Suppressor macrophage (primary cell): ENCODE results near the gene CERK.

Experiments used
- DNase-seq, 4 experiments: peaks; one replicate each; pipeline ENCODE4 v3.0.0-alpha.2; 2020 to 2022

Gene CERK

GRCh38 chr22:46697811-46698515 lies 40.1 kb downstream of the CERK start:
- no peak for DNase-seq

- no peak for DNase-seq
Measured at GRCh38 chr22:46696614-46697013, 41.4 kb downstream of the CERK start.

GRCh38 chr22:46696229-46696518 lies 41.9 kb downstream of the CERK start:
- DNase-seq = no peak

DNA sequence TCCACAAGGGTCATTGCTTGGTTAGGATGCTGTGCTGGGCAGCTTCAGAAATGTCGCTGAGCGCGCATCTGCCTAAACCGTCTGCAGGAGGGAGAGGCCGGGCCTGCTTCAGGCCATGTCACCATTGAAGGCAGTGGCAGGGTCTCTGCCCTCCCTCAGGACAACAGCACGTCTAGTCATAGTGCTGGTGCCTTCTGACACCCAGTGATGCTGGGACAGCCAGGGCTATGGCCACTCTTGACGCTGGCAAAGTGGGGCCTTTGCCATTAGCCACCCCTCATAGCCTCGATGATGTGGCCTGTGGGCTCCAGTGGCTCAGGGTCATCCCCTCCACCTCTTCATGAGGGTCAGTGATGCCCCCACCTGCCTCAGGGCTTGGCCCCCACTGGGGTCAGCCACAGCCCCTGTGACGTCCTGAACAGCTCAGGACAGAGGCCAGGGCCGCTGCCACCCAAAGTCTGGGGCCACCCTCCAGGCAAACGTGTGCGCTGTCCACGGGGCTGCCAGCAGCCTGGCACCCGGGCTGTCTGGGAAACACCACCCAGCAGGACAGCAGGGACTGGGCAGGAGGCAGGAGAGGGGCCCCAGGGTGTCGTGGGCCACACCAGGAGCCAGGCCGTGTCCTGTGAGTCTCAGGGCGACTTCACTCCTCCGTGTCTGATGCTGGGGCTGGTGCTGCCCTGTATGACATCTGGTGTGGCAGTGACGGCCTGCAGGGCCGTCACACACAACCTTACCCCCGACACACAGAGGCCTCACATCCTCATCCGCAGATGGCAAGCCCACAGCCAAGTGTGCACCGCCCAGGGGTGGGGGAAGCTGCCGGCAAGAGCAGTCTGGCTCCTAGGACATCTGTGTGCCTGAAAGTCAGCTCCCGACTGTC lies 42.5 kb downstream of the CERK start:
- DNase-seq = no peak

DNA sequence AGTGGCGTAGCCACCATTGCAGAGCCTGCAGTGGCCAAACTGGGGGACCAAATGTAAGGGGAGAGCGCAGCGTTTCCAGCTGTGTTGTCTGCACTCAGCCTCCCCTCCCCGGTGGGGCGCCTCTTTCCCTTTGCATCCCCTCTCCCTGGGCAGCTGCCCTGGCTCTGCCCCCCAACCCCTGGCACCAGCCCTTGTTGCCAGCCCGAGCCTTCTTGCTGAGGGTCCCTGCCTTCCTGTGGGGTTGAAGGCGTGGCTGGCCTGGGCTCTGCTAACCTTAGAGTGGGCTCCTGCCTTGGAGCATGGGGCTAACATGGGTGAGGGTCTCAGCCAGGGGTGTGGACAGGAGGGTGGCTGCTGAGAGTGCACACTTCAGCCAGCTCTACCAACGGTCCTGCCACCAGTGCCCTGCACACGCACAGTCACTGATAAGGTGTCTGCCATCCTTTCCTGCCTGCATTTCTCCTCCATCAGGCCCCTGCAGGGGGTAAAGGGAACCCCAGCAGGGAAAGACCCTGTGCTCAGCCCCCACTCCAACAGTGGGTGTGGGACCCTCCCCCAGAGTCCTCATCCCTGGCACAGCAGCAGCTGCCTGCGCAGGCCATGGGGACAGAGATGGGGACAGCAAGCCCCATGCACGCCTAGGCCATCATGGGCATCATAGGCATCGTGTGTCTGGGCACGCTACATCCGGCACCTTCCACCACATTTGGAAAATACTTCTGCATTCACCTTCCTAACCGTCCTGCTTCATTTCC lies 43.5 kb downstream of the CERK start:
- DNase-seq = no peak

DNA sequence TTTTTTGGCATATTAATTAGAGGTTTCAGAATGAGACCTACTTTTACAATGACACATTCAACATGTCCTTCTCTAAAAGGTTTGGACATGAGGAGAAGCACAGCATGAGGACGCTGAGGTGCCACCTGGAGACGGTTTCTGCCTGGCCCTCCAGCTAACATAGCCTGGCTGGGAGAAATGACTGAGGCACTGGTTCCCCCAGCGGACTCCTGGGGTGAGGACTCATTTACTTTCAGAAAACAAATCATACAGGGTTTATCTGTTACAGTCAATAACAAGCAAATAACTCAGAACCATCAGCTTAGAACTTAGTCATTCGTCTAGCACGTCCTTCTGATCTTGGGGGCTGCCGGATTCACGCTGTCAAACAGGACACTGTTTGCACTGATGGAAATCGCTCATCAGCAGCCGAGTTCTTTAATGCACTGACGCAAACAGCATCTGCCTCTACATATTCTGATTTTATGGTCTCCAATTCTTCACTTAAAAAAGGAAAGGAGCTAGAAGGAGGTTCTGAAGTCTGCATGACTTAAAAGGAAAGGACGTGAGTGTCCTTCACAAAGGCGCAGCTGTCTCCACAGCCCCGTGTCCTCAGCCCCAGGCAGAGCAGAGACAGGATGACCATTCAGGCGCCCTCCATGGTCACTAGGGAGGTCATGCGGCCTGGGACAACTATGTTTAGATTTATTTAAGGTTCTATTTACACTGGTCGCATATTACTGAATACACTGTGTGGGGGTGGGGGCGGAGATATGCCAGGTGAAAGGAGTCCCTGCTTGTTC lies 44.2 kb downstream of the CERK start:
- no peak for DNase-seq

DNA sequence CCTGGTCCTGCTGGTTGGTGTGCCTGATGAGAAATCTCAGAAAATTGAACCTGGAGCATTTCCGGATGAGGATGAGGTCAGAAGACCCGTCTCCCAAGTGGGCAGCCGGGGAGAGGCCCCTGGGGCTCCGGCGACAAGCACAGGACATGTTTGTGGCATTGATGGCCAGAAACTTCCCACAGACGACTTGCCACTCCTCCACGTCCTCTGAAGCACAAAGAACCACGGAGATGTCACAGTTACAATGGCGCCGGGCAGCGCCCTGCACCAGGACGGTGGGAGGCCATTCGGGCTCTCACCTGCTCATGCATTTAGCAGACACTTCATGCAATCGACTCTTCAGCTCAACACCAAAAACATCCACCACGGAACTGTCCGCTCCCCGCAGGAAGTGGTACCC lies 46.5 kb downstream of the CERK start:
- no peak for DNase-seq

DNA sequence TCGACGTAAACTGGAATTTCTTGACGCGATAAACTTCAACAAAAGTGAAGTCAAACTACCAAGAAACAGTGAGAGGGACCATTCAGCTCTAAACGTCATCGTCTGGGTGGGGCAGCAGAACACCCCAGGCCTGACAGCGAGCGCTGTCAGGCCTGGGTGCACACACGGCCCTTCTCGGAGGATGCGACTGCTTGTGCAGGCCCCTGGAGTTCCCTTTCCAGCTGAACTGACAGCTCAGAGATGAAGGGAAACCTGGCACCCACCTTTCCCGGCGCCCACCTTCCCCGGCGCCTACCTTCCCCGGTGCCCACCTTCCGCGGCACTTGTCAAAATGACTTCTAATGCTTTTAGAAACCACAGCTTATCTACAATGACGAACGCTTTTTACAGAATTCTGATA lies 47.9 kb downstream of the CERK start:
- DNase-seq = no peak

- DNase-seq = no peak
Measured at GRCh38 chr22:46688949-46689348, 49.1 kb downstream of the CERK start.

DNA sequence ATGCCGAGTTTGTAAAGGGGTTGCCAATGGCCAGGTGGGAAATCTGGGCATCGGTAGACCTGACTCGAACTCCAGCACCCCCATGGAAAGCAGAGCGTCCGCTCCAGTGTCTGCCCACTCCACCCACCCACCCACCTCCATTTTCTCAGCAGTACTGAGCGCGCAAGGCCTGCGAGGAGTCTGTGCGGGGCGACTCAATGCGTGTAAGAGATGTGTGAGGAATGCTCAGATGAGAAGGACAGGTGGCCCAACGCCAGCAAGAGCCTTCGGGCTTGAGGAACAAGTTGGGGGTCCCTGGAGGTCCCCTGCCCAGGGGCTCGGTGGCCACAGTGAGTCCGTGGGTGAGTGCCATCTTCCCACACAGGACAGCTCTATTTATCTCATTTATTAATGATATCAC lies 50.6 kb downstream of the CERK start:
- DNase-seq = no peak

GRCh38 chr22:46687048-46687444 lies 51.0 kb downstream of the CERK start:
- DNase-seq = no peak

DNA sequence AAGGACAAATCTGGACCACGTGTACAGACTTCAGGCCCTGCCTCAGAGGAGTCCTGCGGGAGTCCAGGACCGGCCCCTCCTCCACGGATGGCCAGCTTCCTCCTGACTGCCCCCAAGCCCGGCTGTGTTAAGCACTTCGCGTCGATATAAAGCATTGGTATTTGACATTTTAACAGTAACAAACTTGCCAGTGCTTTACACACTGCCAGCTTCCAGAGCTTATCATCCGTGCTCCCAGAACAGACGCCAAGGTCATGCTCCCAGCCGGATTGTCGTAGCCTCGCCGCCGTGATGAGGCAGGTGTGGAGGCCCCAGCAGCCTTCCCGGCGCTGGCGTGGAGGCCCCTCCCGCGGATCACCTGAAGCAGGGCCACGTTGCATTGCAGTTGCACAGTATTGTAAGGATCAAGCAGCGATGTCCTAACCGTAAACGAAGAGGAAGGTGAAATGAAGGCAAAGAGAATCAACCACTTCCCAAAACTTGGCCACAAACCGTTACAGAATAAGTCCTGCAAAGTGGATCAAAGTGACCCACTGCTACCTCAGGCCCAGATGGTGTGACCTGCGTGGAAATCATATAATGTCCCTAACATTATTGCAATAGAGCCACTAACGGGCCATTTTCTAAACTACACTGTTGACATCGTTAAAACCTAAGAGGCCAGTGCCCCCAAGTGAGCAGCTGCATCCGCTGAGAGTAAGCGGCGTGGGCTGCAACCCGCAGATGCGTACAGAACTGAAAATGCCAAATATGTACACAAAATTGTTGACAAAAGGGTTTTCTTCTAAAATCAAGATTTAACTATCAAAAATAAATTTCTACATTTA lies 51.6 kb downstream of the CERK start:
- DNase-seq = peak in 3 of 4 experiments; percentile 29 to 50 (median 44)

DNA sequence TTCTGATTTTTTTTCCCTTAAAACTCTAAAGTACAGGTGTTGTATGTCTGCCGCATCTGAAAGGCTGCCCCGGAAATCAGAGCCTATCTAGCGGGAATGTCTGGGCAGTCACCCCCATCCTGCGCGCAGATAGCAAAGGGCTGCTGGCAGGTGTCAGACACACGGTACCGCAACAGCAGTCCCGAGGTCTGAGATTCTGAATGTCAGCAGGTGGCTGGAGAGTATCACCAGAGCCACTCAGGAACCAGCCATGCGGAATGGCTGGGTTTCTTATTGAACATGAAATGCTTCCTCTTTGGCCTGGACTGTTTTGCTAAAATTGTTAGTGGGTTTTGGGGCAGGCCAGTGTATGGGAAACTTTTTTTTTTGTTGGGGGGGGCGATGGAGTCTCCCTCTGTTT lies 53.3 kb downstream of the CERK start:
- DNase-seq = peak in 2 of 4 experiments; percentile 28 to 34

DNA sequence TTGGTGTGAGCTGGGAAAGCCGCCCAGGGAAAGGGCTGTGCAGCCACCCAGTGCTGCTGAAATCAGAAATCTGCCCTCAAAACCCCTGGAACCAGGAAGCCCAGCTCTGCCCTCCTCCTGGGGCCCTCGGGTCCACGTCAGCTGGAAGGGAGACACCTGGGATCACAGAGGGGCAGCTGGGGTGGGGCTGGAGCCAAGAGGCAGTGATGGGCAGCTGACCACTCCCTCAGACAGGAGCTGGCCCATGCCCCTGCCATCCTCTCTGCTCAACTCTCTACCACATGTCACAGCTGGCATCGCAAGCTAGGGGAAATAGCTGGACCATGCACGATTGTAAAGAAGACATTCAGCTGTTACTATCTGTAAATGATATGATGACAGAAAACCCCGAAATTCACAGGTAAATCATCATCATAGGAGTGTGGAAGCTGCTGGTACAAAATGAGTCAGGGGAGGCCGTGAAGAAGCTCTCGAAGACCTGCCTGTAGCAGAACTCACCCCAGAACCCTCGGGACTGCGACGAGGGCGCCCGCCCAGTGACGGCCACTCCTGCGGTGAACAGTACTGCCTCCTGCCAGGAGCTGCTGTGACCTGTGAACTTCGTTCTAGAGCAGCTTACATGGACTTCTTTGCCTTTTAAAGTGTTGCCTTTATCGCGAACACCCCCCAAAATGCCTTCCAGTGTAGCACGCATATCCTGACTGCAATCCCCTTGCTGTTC lies 55.9 kb downstream of the CERK start:
- no peak for DNase-seq

DNA sequence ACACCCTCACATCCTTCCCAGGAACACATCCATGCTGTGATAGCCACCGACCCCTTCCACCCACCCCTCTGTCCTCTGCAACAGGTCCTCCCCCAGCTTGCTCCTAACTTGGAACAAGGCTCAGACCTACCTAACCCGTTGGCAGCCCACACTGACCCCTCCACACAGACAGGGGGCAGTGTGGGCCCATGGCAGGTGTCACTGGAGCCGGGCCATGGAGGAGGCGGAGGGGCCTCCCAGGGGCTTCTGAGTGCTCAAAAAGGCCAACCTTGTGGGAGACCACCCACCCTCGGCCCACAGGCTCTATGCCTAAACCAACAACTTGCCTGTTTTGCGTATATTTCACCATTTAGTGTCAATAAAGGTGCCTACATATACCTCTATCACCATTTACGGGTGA lies 57.0 kb downstream of the CERK start:
- peak; percentile 21 to 53 (median 33) for DNase-seq

- DNase-seq = no peak
Measured at GRCh38 chr22:46679706-46680269, 58.3 kb downstream of the CERK start.

GRCh38 chr22:46678785-46679700 lies 59.0 kb downstream of the CERK start:
- no peak for DNase-seq

- DNase-seq = no peak
Measured at GRCh38 chr22:46678003-46678657, 59.9 kb downstream of the CERK start.
